HK-2 (cell line): Measurements from ENCODE around the gene PPP1R36.
"Not testable (repeated sequence)": the region's sequence is repeated elsewhere in the genome, so short reads cannot be mapped to it uniquely, and the experiment has no call there.

Source experiments
- DNase-seq: peaks from one replicate; pipeline ENCODE4 v3.0.0-alpha.2; 2018; ENCODE audit not compliant: unreplicated experiment

PPP1R36 gene

DNA sequence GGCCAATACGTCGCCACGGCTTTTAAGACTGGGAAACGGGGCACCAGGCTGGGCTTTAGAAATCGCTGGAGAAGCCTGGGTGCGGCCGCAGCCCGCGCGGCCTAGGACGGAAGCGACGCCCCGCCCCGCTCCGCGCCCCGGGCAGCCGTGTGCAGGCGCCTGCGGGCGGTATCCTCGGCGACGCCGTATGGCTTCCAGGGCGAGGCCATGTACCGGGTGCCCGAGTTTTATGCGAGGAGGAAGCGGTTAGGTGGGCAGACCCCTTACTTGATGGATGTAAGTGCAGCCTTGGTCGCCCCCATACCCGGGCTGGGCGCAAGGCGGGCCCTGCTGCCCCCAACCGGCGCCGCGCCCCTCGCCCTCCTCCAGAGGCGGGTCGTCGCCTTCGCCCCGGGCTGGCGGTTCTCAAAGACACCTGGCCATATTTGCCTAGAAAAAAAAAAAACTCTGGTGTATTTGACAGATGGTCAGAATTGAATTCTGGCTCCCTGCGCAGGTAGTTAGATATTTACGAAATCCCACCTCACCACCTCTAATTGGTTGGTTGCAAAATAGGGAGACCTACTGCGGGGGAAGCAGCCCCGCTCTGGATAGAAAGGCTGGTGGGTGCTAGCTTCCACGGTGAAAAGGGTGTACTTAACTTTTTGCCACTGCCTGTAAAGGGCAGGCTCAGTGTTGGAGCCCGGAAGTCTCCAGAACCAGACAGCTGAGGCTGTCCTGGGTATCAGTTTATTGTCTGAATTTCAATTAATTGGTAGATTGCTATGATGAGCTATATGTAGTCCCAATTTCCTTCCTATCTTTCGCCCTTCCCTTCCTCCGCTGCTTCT, at the start of gene PPP1R36:
Gene PPP1R36 (plus strand): TSS at position 171 of the 830 bp plus-strand sequence. CDS start 37 bp downstream, at position 208.
- DNase-seq = no peak

GRCh38 chr14:64500088-64500487, 49.7 kb upstream of the PPP1R36 start:
- no peak for DNase-seq

DNA sequence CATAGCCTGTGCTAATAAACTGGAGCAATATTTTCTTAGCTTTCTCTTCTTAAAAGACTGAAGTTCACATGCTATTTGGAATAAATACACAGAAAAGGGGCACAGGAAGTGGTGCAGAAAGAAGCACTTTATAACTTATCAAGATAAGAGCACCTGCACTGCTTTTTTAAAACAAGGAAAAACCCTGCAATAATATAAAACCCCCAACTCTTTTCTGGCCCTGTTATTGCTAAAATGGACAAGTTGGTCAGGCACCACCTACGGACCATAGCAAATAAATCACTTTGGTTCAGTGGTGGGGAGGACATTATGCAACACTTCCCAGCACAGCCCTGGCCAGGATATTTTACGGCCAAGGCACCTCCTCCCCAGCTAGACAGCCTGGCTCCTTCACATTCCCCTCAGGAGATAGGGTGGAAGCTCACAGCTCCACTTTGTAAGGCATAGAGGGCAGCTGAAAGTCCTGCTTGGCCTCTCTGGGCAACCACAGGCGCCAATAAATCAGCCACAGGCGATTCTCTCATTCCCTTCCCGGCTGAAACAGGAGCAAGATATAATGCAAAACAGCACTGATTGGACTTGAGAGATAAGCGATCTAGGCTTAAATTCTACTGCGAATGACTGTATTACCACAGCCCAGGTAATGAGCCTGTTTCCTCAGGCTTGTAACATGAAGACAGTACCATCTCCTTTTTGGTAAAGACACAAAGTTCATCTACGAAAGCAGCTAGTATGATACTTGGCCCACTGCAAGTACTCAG, 48.2 kb upstream of the PPP1R36 start:
- DNase-seq = peak; percentile 58

- no peak for DNase-seq
Measured at GRCh38 chr14:64502456-64502855, 47.3 kb upstream of the PPP1R36 start.

GRCh38 chr14:64502887-64503433, 46.8 kb upstream of the PPP1R36 start:
- DNase-seq = no peak

DNA sequence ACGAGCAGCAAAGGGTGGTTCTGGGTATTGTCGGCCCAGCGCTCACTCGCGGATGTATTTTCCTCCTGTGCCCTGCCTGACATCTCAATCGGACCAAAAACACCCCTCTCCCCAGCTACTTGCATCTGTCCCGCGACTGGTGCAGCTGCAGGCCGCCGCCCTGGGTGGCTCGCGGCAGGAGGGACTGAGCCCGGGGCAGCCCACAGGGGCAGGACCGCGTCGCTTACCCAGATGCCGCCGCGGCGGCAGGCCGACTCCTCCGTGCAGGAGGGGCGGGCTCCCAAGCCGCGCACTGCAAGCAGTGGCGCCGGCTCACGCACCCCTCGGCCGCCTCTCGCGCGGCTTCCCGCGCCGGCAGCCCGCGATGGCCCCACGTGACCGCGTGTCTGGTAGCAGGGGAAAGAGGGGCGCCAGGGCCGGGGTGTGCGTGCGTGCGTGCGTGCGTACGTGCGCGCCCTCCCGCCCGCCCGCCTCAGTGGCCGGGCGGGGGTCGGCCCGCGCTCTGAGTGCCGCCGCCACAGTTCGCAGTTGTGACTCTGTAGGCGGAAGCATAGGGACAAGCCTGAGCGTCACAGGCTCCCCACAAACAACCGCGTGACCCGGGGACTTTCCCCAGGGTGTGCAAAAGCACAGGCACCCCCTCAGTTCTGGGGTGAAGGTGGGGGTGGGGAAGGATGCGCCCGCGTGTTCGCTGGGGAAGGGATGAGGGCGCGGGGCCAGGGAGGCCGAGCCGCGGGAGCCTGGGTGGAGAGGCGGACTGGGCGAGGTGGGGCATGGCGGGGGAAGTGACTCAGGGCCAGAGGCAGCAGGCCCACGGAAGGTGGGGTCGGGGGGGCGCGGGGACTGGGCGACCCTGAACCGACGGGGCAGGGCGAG, 46.1 kb upstream of the PPP1R36 start, which contains the start of gene ZBTB25:
Gene ZBTB25 (minus strand): TSS at position 405 of the 876 bp plus-strand sequence. CDS start 13,305 bp downstream, outside the sequence.
- peak; percentile 92 for DNase-seq

GRCh38 chr14:64504310-64504896, 45.4 kb upstream of the PPP1R36 start, which contains the start of gene ZBTB1:
Gene ZBTB1 (plus strand): TSS chr14:64504770. CDS start chr14:64521505, 16,735 bp downstream.
- peak; percentile 90 for DNase-seq

- peak; percentile 83 for DNase-seq
Measured at GRCh38 chr14:64504897-64505794, 44.6 kb upstream of the PPP1R36 start.

GRCh38 chr14:64506721-64507120, 43.0 kb upstream of the PPP1R36 start:
- DNase-seq = no peak

DNA sequence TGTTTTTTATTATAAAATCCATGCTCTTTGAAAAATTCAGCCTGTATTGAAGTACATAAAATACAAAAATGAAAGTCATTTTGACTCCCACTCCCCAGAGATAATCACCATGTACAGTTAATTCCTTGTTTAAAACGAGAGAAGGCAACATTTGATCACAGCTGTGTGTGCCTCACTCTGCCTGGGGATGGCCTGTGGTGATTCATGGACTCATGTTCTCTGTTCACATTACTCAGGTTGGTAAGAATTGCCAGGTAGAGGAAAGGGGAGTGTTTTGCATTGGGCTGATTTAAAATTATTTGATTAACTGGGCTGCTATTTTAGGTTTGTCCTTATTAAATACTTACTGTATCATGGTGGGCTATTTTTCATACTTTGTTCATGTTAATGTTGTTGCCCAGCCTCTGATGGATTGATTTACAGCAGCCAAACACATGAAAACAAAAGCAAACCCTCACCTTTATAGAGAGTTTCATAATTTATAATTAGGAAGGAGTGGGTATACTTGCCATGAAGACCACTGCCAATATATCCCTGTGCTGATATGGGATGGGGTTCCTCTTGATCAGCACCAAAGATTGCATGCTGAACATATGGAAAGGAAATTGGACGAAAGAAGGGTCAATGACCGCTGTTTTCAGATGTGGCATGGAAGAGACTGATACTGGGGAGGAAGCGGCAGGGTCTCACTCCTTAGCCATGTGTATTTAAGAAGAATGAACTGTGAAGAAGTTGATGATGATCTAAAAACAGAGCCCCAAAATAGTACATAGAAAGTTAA, 42.2 kb upstream of the PPP1R36 start:
- no peak for DNase-seq

GRCh38 chr14:64508215-64508776, 41.5 kb upstream of the PPP1R36 start:
- DNase-seq = no peak

GRCh38 chr14:64509036-64509435, 40.7 kb upstream of the PPP1R36 start:
- no peak for DNase-seq

GRCh38 chr14:64510825-64511671, 38.7 kb upstream of the PPP1R36 start:
- DNase-seq = peak; percentile 41

DNA sequence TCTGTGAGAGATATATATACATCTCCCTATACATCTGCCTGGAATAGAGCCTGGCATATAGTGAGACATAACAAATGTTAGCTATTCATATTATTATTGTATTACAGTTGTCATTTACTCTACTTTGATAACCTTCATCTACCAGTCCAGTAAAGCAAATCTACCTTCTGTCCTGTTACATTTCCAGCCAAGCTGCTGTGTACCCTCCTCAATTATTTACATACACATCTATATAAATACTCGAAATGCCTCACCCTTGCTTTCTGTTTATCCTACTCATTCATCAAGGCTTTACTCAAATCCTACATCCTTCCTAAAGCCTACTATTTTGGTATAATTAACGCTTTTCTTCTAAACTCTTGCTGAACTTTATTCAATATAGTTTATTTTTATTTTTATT, 36.5 kb upstream of the PPP1R36 start:
- no peak for DNase-seq

DNA sequence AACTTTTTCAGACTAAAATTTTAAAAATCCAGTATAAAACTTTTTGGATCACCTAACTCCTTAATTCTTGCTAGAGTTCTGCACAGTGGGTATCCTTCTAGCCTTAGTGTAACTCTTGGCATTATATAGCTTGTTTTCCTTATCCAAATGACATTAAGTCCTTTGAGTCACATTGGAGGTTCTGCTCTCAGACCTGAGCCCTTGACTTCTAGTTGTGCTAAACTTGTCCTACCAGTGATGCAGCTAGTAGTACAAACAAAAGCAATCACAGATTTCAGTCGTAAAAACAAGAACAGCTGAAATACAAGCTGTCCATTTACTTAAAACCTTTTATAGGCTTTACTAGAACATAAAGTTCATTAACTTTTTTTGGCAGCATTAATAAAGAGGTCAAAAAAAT, 34.7 kb upstream of the PPP1R36 start:
- no peak for DNase-seq

DNA sequence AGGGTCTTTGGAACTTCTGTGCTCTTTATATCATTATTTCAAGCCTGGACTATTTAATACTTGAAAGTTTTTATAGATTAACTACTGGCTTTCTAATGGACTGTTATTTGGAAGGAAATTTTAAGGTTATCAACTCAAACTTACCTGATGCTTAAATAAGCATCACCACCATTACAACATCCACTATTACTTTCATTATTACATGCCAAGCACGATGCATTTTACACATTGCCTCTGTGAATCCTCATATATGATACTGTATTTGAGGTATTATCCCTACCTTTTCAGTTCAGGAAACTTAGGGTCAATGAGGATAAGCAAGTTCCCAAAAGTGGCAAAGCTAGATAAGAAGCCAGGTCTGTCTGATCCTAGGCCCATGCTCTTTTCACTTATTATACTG, 32.8 kb upstream of the PPP1R36 start:
- no peak for DNase-seq

GRCh38 chr14:64517667-64518066, 32.1 kb upstream of the PPP1R36 start:
- not testable (repeated sequence) for DNase-seq

GRCh38 chr14:64518229-64518628, 31.5 kb upstream of the PPP1R36 start:
- no peak for DNase-seq
